Liver (tissue), 9 donors: ENCODE data around the gene FURIN. TPM values are rescaled to one million over a fixed set of nuclear protein-coding genes. Genes with fewer than 3 reads are reported as not detected.

ENCODE experiments used
- DNase-seq: peaks from one replicate; pipeline ENCODE4 v3.0.0-alpha.2; 2017; ENCODE audit warnings: low spot score
- H3K27ac ChIP-seq, 2 donors: one replicate each; pipeline ENCODE4 v1.7.0; 2013; ENCODE audit warnings: inconsistent platforms in 2 of 2, low read length in 2 of 2, control low read depth in 1 of 2, low read depth in 1 of 2, mild to moderate bottlenecking in 1 of 2
- H3K27me3 ChIP-seq, 4 donors: one replicate each; pipeline versions ENCODE4 v1.6.1 to v1.7.0; 2013; ENCODE audit warnings: low read length in 3 of 4, inconsistent platforms in 1 of 4, mild to moderate bottlenecking in 1 of 4, moderate library complexity in 1 of 4; ENCODE audit not compliant: control insufficient read depth in 4 of 4, insufficient read depth in 4 of 4
- H3K36me3 ChIP-seq, 4 donors: one replicate each; pipeline versions ENCODE4 v1.6.1 to v1.7.0; 2013; ENCODE audit warnings: low read length in 3 of 4, mild to moderate bottlenecking in 3 of 4, low read depth in 1 of 4, moderate library complexity in 1 of 4; ENCODE audit not compliant: control insufficient read depth in 4 of 4, insufficient read depth in 3 of 4
- H3K4me1 ChIP-seq, 4 donors: one replicate each; pipeline versions ENCODE4 v1.6.1 to v1.7.0; 2013; ENCODE audit warnings: low read length in 3 of 4, mild to moderate bottlenecking in 3 of 4, moderate library complexity in 1 of 4; ENCODE audit not compliant: control insufficient read depth in 4 of 4, insufficient read depth in 4 of 4
- H3K4me3 ChIP-seq, 3 donors: one replicate each; pipeline versions ENCODE4 v1.6.1 to v1.7.0; 2013; ENCODE audit warnings: low read length in 3 of 3, control low read depth in 1 of 3, low read depth in 1 of 3, mild to moderate bottlenecking in 1 of 3
- H3K9ac ChIP-seq, 2 donors: one replicate each; pipeline ENCODE4 v1.7.0; 2013; ENCODE audit warnings: low read length in 2 of 2, mild to moderate bottlenecking in 2 of 2, moderate library complexity in 2 of 2, control low read depth in 1 of 2, low read depth in 1 of 2
- H3K9me3 ChIP-seq, 4 donors: one replicate each; pipeline versions ENCODE4 v1.6.1 to v1.7.0; 2013; ENCODE audit warnings: low read length in 3 of 4; ENCODE audit not compliant: control insufficient read depth in 4 of 4
- CTCF ChIP-seq: fragments of 150-350 bp; IDR thresholded peaks from 2 replicates; pipeline ENCODE4 v1.5.1; 2017; ENCODE audit warnings: improper control_type of control experiment, low read depth, low read length; ENCODE audit not compliant: missing input control
- EGR1 ChIP-seq, 2 donors: IDR thresholded peaks; 2 replicates each; pipeline ENCODE4 v1.6.1; 2016 to 2018; ENCODE audit warnings: antibody characterized with exemption in 2 of 2, low read depth in 2 of 2
- FOXA1 ChIP-seq: IDR thresholded peaks from 2 replicates; pipeline ENCODE4 v1.6.1; 2016; ENCODE audit warnings: antibody characterized with exemption
- FOXA2 ChIP-seq: IDR thresholded peaks from 2 replicates; pipeline ENCODE4 v1.6.1; 2016; ENCODE audit warnings: antibody characterized with exemption
- GABPA ChIP-seq, 2 donors: IDR thresholded peaks in 1 of 2; conservative IDR thresholded peaks in 1 of 2; 2 replicates each; pipeline ENCODE4 v1.6.1; 2016; ENCODE audit warnings: antibody characterized with exemption in 2 of 2, mild to moderate bottlenecking in 1 of 2, moderate library complexity in 1 of 2
- HNF4A ChIP-seq, 2 donors: conservative IDR thresholded peaks; 2 replicates each; pipeline ENCODE4 v1.6.1; 2016; ENCODE audit warnings: antibody characterized with exemption in 2 of 2, mild to moderate bottlenecking in 2 of 2
- HNF4G ChIP-seq: IDR thresholded peaks from 2 replicates; pipeline ENCODE4 v1.6.1; 2016; ENCODE audit warnings: antibody characterized with exemption
- JUND ChIP-seq, 2 donors: IDR thresholded peaks; 2 replicates each; pipeline ENCODE4 v1.6.1; 2016; ENCODE audit warnings: antibody characterized with exemption in 2 of 2
- NR2F2 ChIP-seq: IDR thresholded peaks from 2 replicates; pipeline ENCODE4 v1.6.1; 2016; ENCODE audit warnings: antibody characterized with exemption
- RAD21 ChIP-seq, 2 donors: IDR thresholded peaks; 2 replicates each; pipeline ENCODE4 v1.6.1; 2016; ENCODE audit warnings: antibody characterized with exemption in 2 of 2, mild to moderate bottlenecking in 2 of 2
- RXRA ChIP-seq, 2 donors: IDR thresholded peaks; 2 replicates each; pipeline ENCODE4 v1.6.1; 2017 to 2018; ENCODE audit warnings: antibody characterized with exemption in 2 of 2, mild to moderate bottlenecking in 1 of 2
- SP1 ChIP-seq: IDR thresholded peaks from 2 replicates; pipeline ENCODE4 v1.6.1; 2018; ENCODE audit warnings: antibody characterized with exemption, mild to moderate bottlenecking
- TAF1 ChIP-seq: conservative IDR thresholded peaks from 2 replicates; pipeline ENCODE4 v1.6.1; 2016; ENCODE audit warnings: antibody characterized with exemption, mild to moderate bottlenecking
- YY1 ChIP-seq: IDR thresholded peaks from 2 replicates; pipeline ENCODE4 v1.6.1; 2016; ENCODE audit warnings: antibody characterized with exemption, mild to moderate bottlenecking
- ZBTB33 ChIP-seq: IDR thresholded peaks from 2 replicates; pipeline ENCODE4 v1.6.1; 2016; ENCODE audit warnings: antibody characterized with exemption
- WGBS: extraction: QIAGEN DNeasy Blood & Tissue Kit; methylation state at CpG from one replicate; pipeline ENCODE4 v1.1.7; 2013; 5-methylcytosine and 5-hydroxymethylcytosine counted together
- polyA plus RNA-seq, 2 donors: library from polyadenylated mRNA; stranded (reverse) in 1 of 2; unstranded in 1 of 2; fragments of 200-250 nt in 1 of 2; fragments of >200 nt in 1 of 2; fragmentation: Nextera tagmentation in 1 of 2; extraction: Ambion mirVana in 1 of 2; gene quantifications; one replicate each; pipeline versions ENCODE4 v1.2.1 to v1.2.3, GENCODE V29; 2013 to 2015
- total RNA-seq, 2 donors: library from RNA; depleted of rRNA; stranded (reverse); fragments of >200 nt; gene quantifications; one replicate each; pipeline ENCODE4 v1.2.3, GENCODE V29; 2014
- TF ChIP-seq, protein P1 (sequence below): IDR thresholded peaks from 2 replicates; pipeline ENCODE4 v1.6.1; 2016; ENCODE audit warnings: antibody characterized with exemption
- TF ChIP-seq, protein P2 (sequence below): IDR thresholded peaks from 2 replicates; pipeline ENCODE4 v1.6.1; 2016; ENCODE audit warnings: antibody characterized with exemption, mild to moderate bottlenecking
- TF ChIP-seq, protein P3 (sequence below): IDR thresholded peaks from 2 replicates; pipeline ENCODE4 v1.6.1; 2016; ENCODE audit warnings: antibody characterized with exemption
- donor health status: healthy.
- donor health status: healthy.
- donor health status: healthy.
- donor health status: healthy.
- donor health status: healthy.

FURIN gene
- total and polyA plus RNA-seq, 4 donors = 102 to 258 (median 164) TPM

DNA sequence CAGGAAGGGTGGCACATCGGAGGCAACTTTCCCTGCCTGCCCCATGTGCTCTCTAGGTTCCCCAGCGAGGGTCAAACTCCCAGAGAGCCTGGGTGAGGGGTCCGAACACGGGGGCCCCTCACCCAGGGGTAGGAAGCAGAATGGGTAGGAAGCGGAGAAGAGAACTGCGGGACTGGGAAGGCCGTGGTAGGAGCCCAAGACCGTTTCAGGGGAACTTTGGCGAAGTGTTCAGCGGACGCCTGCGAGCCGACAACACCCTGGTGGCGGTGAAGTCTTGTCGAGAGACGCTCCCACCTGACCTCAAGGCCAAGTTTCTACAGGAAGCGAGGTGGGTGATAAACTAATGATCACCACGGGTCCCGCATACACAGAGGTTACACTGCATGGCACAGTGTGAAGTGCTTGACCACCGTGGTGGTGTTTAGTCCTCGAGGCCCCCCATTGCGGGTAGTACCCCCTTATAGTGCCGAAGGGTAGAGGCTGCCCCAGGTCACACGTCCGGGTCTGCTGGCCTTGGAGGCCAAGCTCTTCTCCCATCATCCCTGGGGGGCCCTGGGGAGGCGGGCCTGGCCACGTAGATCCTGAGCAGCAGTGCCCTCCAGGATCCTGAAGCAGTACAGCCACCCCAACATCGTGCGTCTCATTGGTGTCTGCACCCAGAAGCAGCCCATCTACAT, 24.2 kb downstream of the FURIN start:
- Histone ChIP-seq H3K9ac (no peak overlapping the region), H3K4me3 (no peak overlapping the region), H3K27me3 (no peaks in the 10 kb centered on the region), H3K36me3 (peaks cover 28 to 73% (median 41%) of the 10 kb centered on the region in 4 donors), H3K9me3 (no peaks in the 10 kb centered on the region), H3K4me1 (peaks cover 0 to 3% (median 1%) of the 10 kb centered on the region in 4 donors), H3K27ac (no peak overlapping the region)
- TF ChIP-seq JUND (IDR thresholded peaks at IDR 0.05) (no peak), TAF1 (no peak), SP1 (no peak), RAD21 (IDR thresholded peaks at IDR 0.05) (no peak), HNF4A (conservative IDR thresholded peaks at IDR 0.05) (no peak), FOXA2 (no peak), ZBTB33 (no peak), FOXA1 (no peak), NR2F2 (no peak), YY1 (no peak), RXRA (IDR thresholded peaks at IDR 0.05) (no peak), EGR1 (IDR thresholded peaks at IDR 0.05; ENCODE audit: low read depth in 2 of 2) (no peak), HNF4G (no peak), GABPA (IDR thresholded peaks at IDR 0.05 in 1 of 2, conservative IDR thresholded peaks at IDR 0.05 in 1 of 2) (no peak), CTCF (no peak)
- TF ChIP-seq, protein P1, sequence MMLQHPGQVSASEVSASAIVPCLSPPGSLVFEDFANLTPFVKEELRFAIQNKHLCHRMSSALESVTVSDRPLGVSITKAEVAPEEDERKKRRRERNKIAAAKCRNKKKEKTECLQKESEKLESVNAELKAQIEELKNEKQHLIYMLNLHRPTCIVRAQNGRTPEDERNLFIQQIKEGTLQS = no peak
- TF ChIP-seq, protein P2, sequence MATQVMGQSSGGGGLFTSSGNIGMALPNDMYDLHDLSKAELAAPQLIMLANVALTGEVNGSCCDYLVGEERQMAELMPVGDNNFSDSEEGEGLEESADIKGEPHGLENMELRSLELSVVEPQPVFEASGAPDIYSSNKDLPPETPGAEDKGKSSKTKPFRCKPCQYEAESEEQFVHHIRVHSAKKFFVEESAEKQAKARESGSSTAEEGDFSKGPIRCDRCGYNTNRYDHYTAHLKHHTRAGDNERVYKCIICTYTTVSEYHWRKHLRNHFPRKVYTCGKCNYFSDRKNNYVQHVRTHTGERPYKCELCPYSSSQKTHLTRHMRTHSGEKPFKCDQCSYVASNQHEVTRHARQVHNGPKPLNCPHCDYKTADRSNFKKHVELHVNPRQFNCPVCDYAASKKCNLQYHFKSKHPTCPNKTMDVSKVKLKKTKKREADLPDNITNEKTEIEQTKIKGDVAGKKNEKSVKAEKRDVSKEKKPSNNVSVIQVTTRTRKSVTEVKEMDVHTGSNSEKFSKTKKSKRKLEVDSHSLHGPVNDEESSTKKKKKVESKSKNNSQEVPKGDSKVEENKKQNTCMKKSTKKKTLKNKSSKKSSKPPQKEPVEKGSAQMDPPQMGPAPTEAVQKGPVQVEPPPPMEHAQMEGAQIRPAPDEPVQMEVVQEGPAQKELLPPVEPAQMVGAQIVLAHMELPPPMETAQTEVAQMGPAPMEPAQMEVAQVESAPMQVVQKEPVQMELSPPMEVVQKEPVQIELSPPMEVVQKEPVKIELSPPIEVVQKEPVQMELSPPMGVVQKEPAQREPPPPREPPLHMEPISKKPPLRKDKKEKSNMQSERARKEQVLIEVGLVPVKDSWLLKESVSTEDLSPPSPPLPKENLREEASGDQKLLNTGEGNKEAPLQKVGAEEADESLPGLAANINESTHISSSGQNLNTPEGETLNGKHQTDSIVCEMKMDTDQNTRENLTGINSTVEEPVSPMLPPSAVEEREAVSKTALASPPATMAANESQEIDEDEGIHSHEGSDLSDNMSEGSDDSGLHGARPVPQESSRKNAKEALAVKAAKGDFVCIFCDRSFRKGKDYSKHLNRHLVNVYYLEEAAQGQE = no peak
- TF ChIP-seq, protein P3, sequence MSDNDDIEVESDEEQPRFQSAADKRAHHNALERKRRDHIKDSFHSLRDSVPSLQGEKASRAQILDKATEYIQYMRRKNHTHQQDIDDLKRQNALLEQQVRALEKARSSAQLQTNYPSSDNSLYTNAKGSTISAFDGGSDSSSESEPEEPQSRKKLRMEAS = no peak
- 96% methylated on average over 29 of the region's 29 CpGs for WGBS
- no peak for DNase-seq
